Stimulated activated memory B cell treated with anti-CD40 and anti-IgM and Interleukin-4, amounts not matched to agents 10 μg/mL and 1 μg/mL and 100 μg/mL, for 72 hours (primary cell): ENCODE results near the gene EI24.

ENCODE experiments used
- ATAC-seq: fragments of 150-1000 bp; cut with Tn5 transposase; 2 replicates; pipeline ENCODE4 v1.10.0; 2021
- H3K27ac Mint-ChIP-seq: one replicate; pipeline ENCODE4 v1.8.0; 2022; ENCODE audit warnings: mild to moderate bottlenecking, mixed read lengths
- H3K27me3 Mint-ChIP-seq: one replicate; pipeline ENCODE4 v1.8.0; 2022; ENCODE audit warnings: mixed read lengths
- H3K36me3 Mint-ChIP-seq: one replicate; pipeline ENCODE4 v1.8.0; 2022; ENCODE audit warnings: mixed read lengths
- H3K4me1 Mint-ChIP-seq: one replicate; pipeline ENCODE4 v1.8.0; 2022; ENCODE audit warnings: mixed read lengths
- H3K4me3 Mint-ChIP-seq: one replicate; pipeline ENCODE4 v1.8.0; 2022; ENCODE audit warnings: mild to moderate bottlenecking, moderate library complexity, mixed read lengths
- H3K9me3 Mint-ChIP-seq: one replicate; pipeline ENCODE4 v1.8.0; 2022; ENCODE audit warnings: mixed read lengths

The EI24 gene

GRCh38 chr11:125593114-125593820 is 24.0 kb downstream of the EI24 start:
- H3K4me3 Mint-ChIP-seq, result peak overlapping the region; percentile 86
- H3K27me3 Mint-ChIP-seq, result no peaks in the 10 kb centered on the region
- H3K4me1 Mint-ChIP-seq, result peaks cover 58% of the 10 kb centered on the region
- ATAC-seq, result no peak
- H3K9me3 Mint-ChIP-seq, result no peaks in the 10 kb centered on the region
- H3K36me3 Mint-ChIP-seq, result peaks cover 29% of the 10 kb centered on the region
- H3K27ac Mint-ChIP-seq, result peak overlapping the region; percentile 93

DNA sequence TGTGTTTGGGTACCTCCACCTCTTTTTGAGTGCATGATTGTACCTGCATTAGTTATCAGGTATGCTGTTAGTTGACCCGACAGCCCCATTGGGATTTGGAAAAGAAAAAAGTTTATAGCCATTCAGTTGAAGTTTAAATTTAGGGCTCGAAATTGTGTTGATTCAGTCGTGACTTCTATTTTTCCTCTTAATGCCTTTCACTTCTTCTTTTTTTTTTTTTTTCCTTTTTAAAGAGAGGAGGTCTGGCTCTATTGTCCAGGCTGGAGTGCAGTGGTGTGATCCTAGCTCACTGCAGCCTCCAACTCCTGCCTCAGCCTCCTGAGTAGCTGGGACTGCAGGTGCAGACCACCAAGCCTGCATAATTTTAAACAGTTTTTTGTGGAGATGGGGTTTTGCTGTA is 25.7 kb downstream of the EI24 start:
- H3K36me3 Mint-ChIP-seq, result peaks cover 38% of the 10 kb centered on the region
- peak overlapping the region; percentile 53 for H3K4me3 Mint-ChIP-seq
- H3K27me3 Mint-ChIP-seq, result no peaks in the 10 kb centered on the region
- H3K27ac Mint-ChIP-seq, result peak overlapping the region; percentile 30
- peaks cover 49% of the 10 kb centered on the region for H3K4me1 Mint-ChIP-seq
- ATAC-seq, result no peak
- H3K9me3 Mint-ChIP-seq, result no peaks in the 10 kb centered on the region

GRCh38 chr11:125600663-125601062 is 31.4 kb downstream of the EI24 start:
- peaks cover 12% of the 10 kb centered on the region for H3K4me1 Mint-ChIP-seq
- H3K4me3 Mint-ChIP-seq, result no peak overlapping the region
- H3K36me3 Mint-ChIP-seq, result peaks cover 68% of the 10 kb centered on the region
- no peaks in the 10 kb centered on the region for H3K27me3 Mint-ChIP-seq
- H3K27ac Mint-ChIP-seq, result no peak overlapping the region
- H3K9me3 Mint-ChIP-seq, result no peaks in the 10 kb centered on the region
- no peak for ATAC-seq

DNA sequence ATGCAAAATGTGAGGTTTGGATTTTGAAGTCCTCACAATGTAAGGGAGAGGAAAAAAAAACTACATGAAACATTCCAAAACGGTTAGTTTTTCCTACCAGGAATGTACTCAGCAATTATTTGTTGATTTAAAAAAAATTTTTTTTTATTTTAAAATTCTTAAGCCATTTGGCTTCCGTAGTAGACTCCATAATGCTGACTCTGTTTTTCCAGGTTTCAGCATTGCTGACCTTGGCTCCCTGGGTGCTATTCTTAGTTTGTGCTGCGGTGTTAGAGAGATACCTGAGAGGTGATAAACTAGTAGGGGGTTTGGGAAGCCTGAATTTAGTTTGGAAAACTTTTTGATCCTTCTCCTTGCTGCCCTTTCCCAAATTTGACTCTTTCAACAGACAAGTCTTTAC is 33.9 kb downstream of the EI24 start:
- H3K27ac Mint-ChIP-seq, result no peak overlapping the region
- no peak for ATAC-seq
- H3K27me3 Mint-ChIP-seq, result no peaks in the 10 kb centered on the region
- peaks cover 62% of the 10 kb centered on the region for H3K36me3 Mint-ChIP-seq
- no peaks in the 10 kb centered on the region for H3K9me3 Mint-ChIP-seq
- no peaks in the 10 kb centered on the region for H3K4me1 Mint-ChIP-seq
- H3K4me3 Mint-ChIP-seq, result no peak overlapping the region

GRCh38 chr11:125605417-125605816 is 36.1 kb downstream of the EI24 start:
- no peak for ATAC-seq
- Mint-ChIP-seq H3K4me1 (no peaks in the 10 kb centered on the region), H3K27ac (no peak overlapping the region), H3K9me3 (no peaks in the 10 kb centered on the region), H3K4me3 (no peak overlapping the region), H3K36me3 (peaks cover 71% of the 10 kb centered on the region), H3K27me3 (no peaks in the 10 kb centered on the region)

DNA sequence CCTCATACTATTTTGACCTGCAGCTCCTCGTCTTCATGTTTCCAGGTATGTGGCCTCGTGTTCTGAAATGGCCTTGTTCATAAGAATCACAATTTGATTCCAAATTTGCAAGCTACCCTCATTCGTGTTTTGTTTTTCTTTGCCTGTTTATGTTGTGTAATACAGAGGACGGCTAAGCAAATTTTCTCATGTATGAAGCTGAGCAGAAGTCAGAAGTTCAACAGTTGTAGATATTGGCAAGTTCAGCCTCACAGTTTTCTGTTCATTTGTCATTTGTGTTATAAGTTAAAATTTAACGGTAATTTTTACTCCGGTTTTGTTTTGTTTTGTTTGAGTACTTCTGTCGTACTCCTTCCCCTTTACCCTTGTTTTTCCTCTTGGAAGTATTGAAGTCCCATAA is 40.3 kb downstream of the EI24 start:
- no peak overlapping the region for H3K4me3 Mint-ChIP-seq
- H3K4me1 Mint-ChIP-seq, result no peaks in the 10 kb centered on the region
- no peaks in the 10 kb centered on the region for H3K27me3 Mint-ChIP-seq
- peaks cover 76% of the 10 kb centered on the region for H3K36me3 Mint-ChIP-seq
- no peaks in the 10 kb centered on the region for H3K9me3 Mint-ChIP-seq
- H3K27ac Mint-ChIP-seq, result no peak overlapping the region
- ATAC-seq, result no peak

GRCh38 chr11:125618383-125618782 is 49.1 kb downstream of the EI24 start:
- Mint-ChIP-seq H3K27me3 (no peaks in the 10 kb centered on the region), H3K9me3 (no peaks in the 10 kb centered on the region), H3K27ac (no peak overlapping the region), H3K4me3 (no peak overlapping the region), H3K4me1 (no peaks in the 10 kb centered on the region), H3K36me3 (peaks cover 39% of the 10 kb centered on the region)
- ATAC-seq, result no peak

GRCh38 chr11:125621995-125622394 is 52.7 kb downstream of the EI24 start:
- H3K27ac Mint-ChIP-seq, result no peak overlapping the region
- H3K9me3 Mint-ChIP-seq, result no peaks in the 10 kb centered on the region
- peaks cover 24% of the 10 kb centered on the region for H3K4me1 Mint-ChIP-seq
- H3K4me3 Mint-ChIP-seq, result no peak overlapping the region
- no peak for ATAC-seq
- H3K27me3 Mint-ChIP-seq, result no peaks in the 10 kb centered on the region
- peaks cover 20% of the 10 kb centered on the region for H3K36me3 Mint-ChIP-seq

- peaks cover 25% of the 10 kb centered on the region for H3K36me3 Mint-ChIP-seq
- H3K4me1 Mint-ChIP-seq, result peaks cover 30% of the 10 kb centered on the region
- no peaks in the 10 kb centered on the region for H3K9me3 Mint-ChIP-seq
- H3K27me3 Mint-ChIP-seq, result no peaks in the 10 kb centered on the region
- H3K4me3 Mint-ChIP-seq, result no peak overlapping the region
- no peak for ATAC-seq
- H3K27ac Mint-ChIP-seq, result no peak overlapping the region
Measured at GRCh38 chr11:125623064-125623463, 53.8 kb downstream of the EI24 start.

DNA sequence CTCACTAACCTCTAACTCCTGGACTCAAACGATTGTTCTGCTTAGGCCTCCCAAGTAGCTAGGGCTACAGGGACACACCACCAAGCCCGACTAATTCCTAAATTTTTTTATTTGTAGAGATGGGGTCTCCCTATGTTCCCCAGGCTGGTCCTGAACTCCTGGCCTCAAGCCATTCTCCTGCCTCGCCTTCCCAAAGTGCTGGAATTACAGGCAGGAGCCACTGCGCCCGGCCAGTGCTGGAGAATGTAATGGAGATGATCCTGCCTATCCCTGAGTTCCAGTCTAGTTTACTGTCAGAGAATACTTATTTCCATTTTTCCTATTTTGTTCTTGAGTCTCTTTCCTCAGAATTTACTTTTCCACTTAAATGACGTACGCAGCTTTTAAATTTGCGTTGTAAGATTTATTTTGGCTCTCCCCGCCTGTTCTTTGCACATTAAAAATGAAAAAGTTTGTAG is 55.5 kb downstream of the EI24 start, which contains the start of gene CHEK1:
TSS of gene CHEK1 (plus strand) at position 408 of the 458 bp plus-strand sequence. CDS start 1,606 bp downstream, outside the sequence.
- Mint-ChIP-seq H3K27me3 (no peaks in the 10 kb centered on the region), H3K4me3 (peak within 1 kb of the TSS; percentile 95), H3K9me3 (no peaks in the 10 kb centered on the region), H3K36me3 (peaks cover 19% of the 10 kb centered on the region), H3K4me1 (peaks cover 30% of the 10 kb centered on the region), H3K27ac (peak within 1 kb of the TSS; percentile 95)
- ATAC-seq, result no peak

GRCh38 chr11:125625225-125625629 is 56.0 kb downstream of the EI24 start:
- H3K9me3 Mint-ChIP-seq, result no peaks in the 10 kb centered on the region
- H3K4me3 Mint-ChIP-seq, result peak overlapping the region; percentile 95
- no peaks in the 10 kb centered on the region for H3K27me3 Mint-ChIP-seq
- peak overlapping the region; percentile 95 for H3K27ac Mint-ChIP-seq
- no peak for ATAC-seq
- peaks cover 30% of the 10 kb centered on the region for H3K4me1 Mint-ChIP-seq
- H3K36me3 Mint-ChIP-seq, result peaks cover 14% of the 10 kb centered on the region

DNA sequence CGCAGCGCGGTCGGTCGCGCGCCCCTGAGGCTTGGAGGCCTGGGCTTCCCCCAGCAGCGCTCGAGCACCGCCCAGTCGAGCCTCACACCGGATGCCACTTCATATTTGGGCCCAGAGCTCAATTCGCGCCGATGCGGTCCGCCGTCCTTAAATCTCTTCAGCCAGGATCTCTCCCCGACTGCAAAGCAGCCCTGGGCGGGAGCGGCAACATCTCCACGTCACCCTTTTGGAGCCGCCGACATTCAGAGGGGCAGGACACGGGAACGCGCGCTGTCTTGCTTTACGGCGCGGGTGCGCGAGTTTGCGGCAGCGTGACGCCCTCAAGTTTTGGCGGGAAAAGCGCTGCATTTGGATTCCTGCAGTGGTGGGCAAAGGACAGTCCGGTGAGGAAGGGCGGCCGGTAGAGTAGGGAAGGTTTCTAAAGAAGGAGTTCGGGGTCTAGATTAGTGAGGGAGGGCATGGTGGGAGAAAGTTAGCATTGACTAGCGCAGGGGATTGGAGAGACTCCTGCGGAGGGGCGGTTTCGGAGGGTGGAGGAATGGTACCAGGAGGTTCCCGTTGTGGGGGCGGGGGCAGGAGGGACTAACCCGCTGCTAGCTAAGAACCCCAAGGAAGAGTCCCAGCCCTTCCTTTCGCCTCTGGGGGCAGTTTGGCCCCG is 56.5 kb downstream of the EI24 start:
- Mint-ChIP-seq H3K27ac (peak overlapping the region; percentile 95), H3K27me3 (no peaks in the 10 kb centered on the region), H3K36me3 (peaks cover 12% of the 10 kb centered on the region), H3K9me3 (no peaks in the 10 kb centered on the region), H3K4me3 (peak overlapping the region; percentile 95), H3K4me1 (peaks cover 30% of the 10 kb centered on the region)
- ATAC-seq, result peak; percentile 97

- Mint-ChIP-seq H3K4me3 (peak overlapping the region; percentile 95), H3K36me3 (peaks cover 8% of the 10 kb centered on the region), H3K4me1 (peaks cover 30% of the 10 kb centered on the region), H3K27ac (peak overlapping the region; percentile 95), H3K27me3 (no peaks in the 10 kb centered on the region), H3K9me3 (no peaks in the 10 kb centered on the region)
- ATAC-seq, result peak; percentile 49
Measured at GRCh38 chr11:125626288-125626950, 57.1 kb downstream of the EI24 start.

DNA sequence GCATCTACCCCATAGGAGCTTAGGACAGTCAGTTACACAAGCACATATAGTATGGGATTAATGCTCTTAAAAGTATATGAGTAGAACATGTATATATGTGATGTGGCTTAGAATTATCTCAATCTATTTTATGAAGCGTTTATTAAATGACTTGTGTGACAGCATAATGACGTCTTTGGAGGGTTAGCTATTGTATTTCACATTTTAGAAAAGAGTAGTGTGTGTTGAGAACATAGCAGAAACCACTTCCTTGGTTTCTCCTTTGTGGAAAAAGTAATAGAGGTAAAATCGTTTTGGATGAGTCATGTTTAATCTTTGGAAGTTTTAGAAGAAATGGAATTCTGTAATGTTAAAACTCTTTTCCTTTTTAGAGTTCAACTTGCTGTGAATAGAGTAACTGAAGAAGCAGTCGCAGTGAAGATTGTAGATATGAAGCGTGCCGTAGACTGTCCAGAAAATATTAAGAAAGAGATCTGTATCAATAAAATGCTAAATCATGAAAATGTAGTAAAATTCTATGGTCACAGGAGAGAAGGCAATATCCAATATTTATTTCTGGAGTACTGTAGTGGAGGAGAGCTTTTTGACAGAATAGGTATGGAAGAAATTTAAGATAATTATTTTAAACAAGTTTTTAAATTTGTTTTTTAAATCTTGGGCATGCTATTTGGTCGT is 58.1 kb downstream of the EI24 start:
- peaks cover 30% of the 10 kb centered on the region for H3K4me1 Mint-ChIP-seq
- peak overlapping the region; percentile 95 for H3K4me3 Mint-ChIP-seq
- H3K9me3 Mint-ChIP-seq, result no peaks in the 10 kb centered on the region
- no peak for ATAC-seq
- no peaks in the 10 kb centered on the region for H3K27me3 Mint-ChIP-seq
- peaks cover 6% of the 10 kb centered on the region for H3K36me3 Mint-ChIP-seq
- no peak overlapping the region for H3K27ac Mint-ChIP-seq
